HCT116 (cell line): ENCODE results near the gene CRYBG2. TPM values are rescaled to one million over a fixed set of nuclear protein-coding genes. Genes with fewer than 3 reads are reported as not detected.

Experiments
- ATAC-seq: fragments of 200-7000 bp; cut with Tn5 transposase; 2 replicates; pipeline ENCODE4 v1.9.1; 2020; ENCODE audit warnings: mild to moderate bottlenecking, moderate library complexity
- BruUV-seq: library from RNA; stranded (reverse); fragments of 400-500 nt; replicated peaks from 2 replicates; lab custom pipeline; 2021; lab: Mats Ljungman, UMichigan
- CTCF ChIA-PET: fragments of 300-600 bp; sonication (Branson Sonifier 250); formaldehyde crosslinking; loops from one replicate; lab custom pipeline; 2021; ENCODE audit warnings: antibody characterized with exemption; lab: Charles Lee
- POLR2A ChIA-PET: fragments of 300-600, 350-600 bp; sonication (Branson Sonifier 250); formaldehyde crosslinking; loops from one replicate; lab custom pipeline; 2021; ENCODE audit warnings: antibody characterized with exemption; lab: Charles Lee
- RAD21 ChIA-PET, 2 experiments: fragments of 300-600 bp; sonication (Branson Sonifier 250); formaldehyde crosslinking; loops; one replicate each; lab custom pipeline; 2023; ENCODE audit warnings: low total read pairs in 2 of 2; ENCODE audit not compliant: uncharacterized antibody in 2 of 2, unreplicated experiment in 2 of 2, low non-redundant PET in 1 of 2; lab: Charles Lee
- DNase-seq: peaks from one replicate; pipeline ENCODE4 v3.0.0-alpha.2; 2010; ENCODE audit warnings: low read depth, low spot score
- H2AFZ ChIP-seq: fragments of 200-600 bp; shearing (Covaris generic), sonication (generic); 2 replicates; pipeline ENCODE4 v1.6.1; 2017; ENCODE audit warnings: low read depth, mixed run types, mixed read lengths, antibody characterized with exemption, low read length; ENCODE audit not compliant: poor library complexity, severe bottlenecking
- H3K27ac ChIP-seq: 2 replicates; pipeline ENCODE4 v1.5.1; 2012; ENCODE audit warnings: low read depth, low read length
- H3K27me3 ChIP-seq: fragments of 200-600 bp; sonication (generic); 2 replicates; pipeline ENCODE4 v1.6.1; 2016; ENCODE audit warnings: mixed run types, low read length, mixed read lengths; ENCODE audit not compliant: insufficient read depth
- H3K36me3 ChIP-seq, 2 experiments: fragments of 200-500 bp in 1 of 2; fragments of 200-600 bp in 1 of 2; sonication (Bioruptor generic) in 1 of 2; sonication (generic) in 1 of 2; 2 replicates each; pipeline versions ENCODE4 v1.5.1 to v1.6.1; 2014 to 2016; ENCODE audit warnings: low read length in 2 of 2, inconsistent platforms in 1 of 2, mixed read lengths in 1 of 2, mixed run types in 1 of 2; ENCODE audit not compliant: insufficient read depth in 2 of 2, control insufficient read depth in 1 of 2
- H3K4me1 ChIP-seq, 2 experiments: fragments of 200-600 bp in 1 of 2; sonication (generic) in 1 of 2; 2 replicates each; pipeline versions ENCODE4 v1.5.1 to v1.6.1; 2012 to 2017; ENCODE audit warnings: low read length in 2 of 2, inconsistent platforms in 1 of 2, mild to moderate bottlenecking in 1 of 2, mixed read lengths in 1 of 2, mixed run types in 1 of 2, moderate library complexity in 1 of 2; ENCODE audit not compliant: insufficient read depth in 2 of 2, control insufficient read depth in 1 of 2
- H3K4me2 ChIP-seq: fragments of 200-600 bp; sonication (generic); 2 replicates; pipeline ENCODE4 v1.6.1; 2017; ENCODE audit warnings: mixed run types, low read length, mixed read lengths
- H3K4me3 ChIP-seq, 2 experiments: fragments of 200-600 bp in 1 of 2; sonication (generic) in 1 of 2; replicated peaks in 1 of 2; 2 replicates each; pipeline ENCODE4 v1.5.1; 2011 to 2016; ENCODE audit warnings: low read length in 2 of 2, control low read depth in 1 of 2, low read depth in 1 of 2, mild to moderate bottlenecking in 1 of 2, mixed read lengths in 1 of 2, mixed run types in 1 of 2
- H3K79me2 ChIP-seq: fragments of 200-600 bp; sonication (generic); 2 replicates; pipeline ENCODE4 v1.6.1; 2017; ENCODE audit warnings: mild to moderate bottlenecking, mixed run types, low read length, moderate library complexity, mixed read lengths; ENCODE audit not compliant: insufficient read depth
- H3K9ac ChIP-seq: fragments of 200-600 bp; sonication (generic); 2 replicates; pipeline ENCODE4 v1.6.1; 2016; ENCODE audit warnings: low read length, mixed read lengths
- H3K9me2 ChIP-seq: fragments of 200-600 bp; sonication (generic), shearing (Covaris generic); 2 replicates; pipeline ENCODE4 v1.6.1; 2017; ENCODE audit warnings: mixed run types, mild to moderate bottlenecking, moderate library complexity; ENCODE audit not compliant: insufficient read depth
- H3K9me3 ChIP-seq, 2 experiments: fragments of 200-500 bp in 1 of 2; fragments of 200-600 bp in 1 of 2; sonication (Bioruptor generic) in 1 of 2; sonication (generic) in 1 of 2; 2 replicates each; pipeline ENCODE4 v1.6.1; 2014 to 2017; ENCODE audit warnings: low read length in 2 of 2, mixed read lengths in 2 of 2, inconsistent platforms in 1 of 2, low read depth in 1 of 2, mild to moderate bottlenecking in 1 of 2, mixed run types in 1 of 2, moderate library complexity in 1 of 2; ENCODE audit not compliant: control insufficient read depth in 1 of 2, insufficient read depth in 1 of 2
- H4K20me1 ChIP-seq: fragments of 200-600 bp; sonication (generic), shearing (Covaris generic); 2 replicates; pipeline ENCODE4 v1.6.1; 2017; ENCODE audit warnings: mixed run types, mild to moderate bottlenecking, moderate library complexity; ENCODE audit not compliant: insufficient read depth
- CBX3 ChIP-seq: IDR thresholded peaks from 2 replicates; pipeline ENCODE4 v1.6.1; 2012; ENCODE audit warnings: low read depth
- CEBPB ChIP-seq: IDR thresholded peaks from 2 replicates; pipeline ENCODE4 v1.6.1; 2012; ENCODE audit warnings: low read depth
- FOSL1 ChIP-seq: IDR thresholded peaks from 2 replicates; pipeline ENCODE4 v1.6.1; 2012; ENCODE audit warnings: low read depth
- JUND ChIP-seq: IDR thresholded peaks from 2 replicates; pipeline ENCODE4 v1.6.1; 2012
- MAX ChIP-seq: IDR thresholded peaks from 2 replicates; pipeline ENCODE4 v1.6.1; 2012
- POLR2A ChIP-seq: IDR thresholded peaks from 2 replicates; pipeline ENCODE4 v1.7.0; 2011; ENCODE audit warnings: borderline replicate concordance; ENCODE audit not compliant: insufficient read depth, insufficient read length; ENCODE audit errors: extremely low read depth
- POLR2AphosphoS5 ChIP-seq: IDR thresholded peaks from 2 replicates; pipeline ENCODE4 v1.6.1; 2011; ENCODE audit warnings: mild to moderate bottlenecking, low read depth, low read length, moderate library complexity
- RAD21 ChIP-seq: IDR thresholded peaks from 2 replicates; pipeline ENCODE4 v1.6.1; 2012; ENCODE audit warnings: low read depth, mild to moderate bottlenecking
- REST ChIP-seq: IDR thresholded peaks from 2 replicates; pipeline ENCODE4 v1.6.1; 2012; ENCODE audit warnings: low read depth
- SIN3A ChIP-seq: IDR thresholded peaks from 2 replicates; pipeline ENCODE4 v1.6.1; 2012; ENCODE audit warnings: low read depth
- SP1 ChIP-seq: IDR thresholded peaks from 2 replicates; pipeline ENCODE4 v1.6.1; 2012; ENCODE audit warnings: low read depth
- SRF ChIP-seq: IDR thresholded peaks from 2 replicates; pipeline ENCODE4 v1.6.1; 2012; ENCODE audit warnings: low read depth
- TCF7L2 ChIP-seq: IDR thresholded peaks from 2 replicates; pipeline ENCODE4 v1.7.0; 2011; ENCODE audit warnings: borderline replicate concordance, inconsistent platforms; ENCODE audit not compliant: insufficient read depth, insufficient read length; ENCODE audit errors: extremely low read depth
- ZBTB33 ChIP-seq: IDR thresholded peaks from 2 replicates; pipeline ENCODE4 v1.6.1; 2011; ENCODE audit warnings: mild to moderate bottlenecking, low read length, moderate library complexity; ENCODE audit not compliant: insufficient replicate concordance; ENCODE audit errors: extremely low read depth
- ZFX ChIP-seq: fragments of 450-650 bp; IDR thresholded peaks from 2 replicates; pipeline ENCODE4 v1.6.1; 2017
- intact Hi-C: fragments of 100-400 bp; cut with micrococcal nuclease; formaldehyde crosslinking; loops from 2 replicates; pipeline ENCODE4 v1.10.0; 2022
- total RNA-seq: library from RNA; stranded (reverse); gene quantifications from one replicate; pipeline ENCODE4 v1.2.1, GENCODE V29; 2021; ENCODE audit not compliant: unreplicated experiment

The CRYBG2 gene
- total RNA-seq, 1 experiment from 2014 or later, result 10.5 TPM

GRCh38 chr1:26378088-26378878, 24.4 kb upstream of the CRYBG2 start:
- DNase-seq, result no peak

GRCh38 chr1:26376050-26376449, 22.1 kb upstream of the CRYBG2 start:
- no peaks in the 10 kb centered on the region for H3K27me3 ChIP-seq
- POLR2A ChIA-PET, result no interaction called here
- H3K9ac ChIP-seq, result no peak overlapping the region
- H3K4me2 ChIP-seq, result no peak overlapping the region
- RAD21 ChIA-PET, result no interaction called here
- no peak overlapping the region for H2AFZ ChIP-seq
- intact Hi-C loops, result no loop called here
- no peaks in the 10 kb centered on the region for H3K9me2 ChIP-seq
- H3K9me3 ChIP-seq, result peaks cover 0 to 2% of the 10 kb centered on the region in 2 experiments; a peak in 1 of 4 replicates
- no peaks in the 10 kb centered on the region for H3K79me2 ChIP-seq
- H4K20me1 ChIP-seq, result no peaks in the 10 kb centered on the region
- CTCF ChIA-PET, result interaction anchor here (3.3 kb wide), 1 partner anchor 12 kb away, joined by 18 read pairs; no protein-coding TSS in a partner anchor
- ATAC-seq (no peak), DNase-seq (no peak)
- BruUV-seq, result no TSS peak
- H3K36me3 ChIP-seq, result no peaks in the 10 kb centered on the region
- H3K27ac ChIP-seq, result no peak overlapping the region
- no peak overlapping the region for H3K4me3 ChIP-seq
- peaks cover 18 to 25% of the 10 kb centered on the region in 2 experiments for H3K4me1 ChIP-seq
- TF ChIP-seq TCF7L2 (no peak), RAD21 (no peak), POLR2AphosphoS5 (no peak), ZBTB33 (no peak), REST (no peak)

More at GRCh38 chr1:26378088-26378878, 24.4 kb upstream of the CRYBG2 start:
- CTCF ChIA-PET, result interaction anchor here (0.8 to 3.3 kb wide), 9 partner anchors 13 to 144 kb away, joined by 3 to 18 read pairs (median 3); partner anchors contain the start of genes CEP85 and SH3BGRL3
- H3K79me2 ChIP-seq, result no peaks in the 10 kb centered on the region
- ATAC-seq, result peak; percentile 88
- TF ChIP-seq JUND, result peak; percentile 70
- no peak for TF ChIP-seq ZFX
- TF ChIP-seq FOSL1, result peak; percentile 75; the same call in 1 of the 2 replicates
- TF ChIP-seq SRF, result no peak
- TF ChIP-seq CEBPB, result peak; percentile 92
- TF ChIP-seq SP1, result peak; percentile 21
- TF ChIP-seq POLR2A, result no peak
- TF ChIP-seq MAX, result peak; percentile 80
- TF ChIP-seq POLR2AphosphoS5, result no peak
- 0 out of 2 replicates have a peak, but pooled peaks have one; percentile 47 for TF ChIP-seq CBX3
- 0 out of 2 replicates have a peak, but pooled peaks have one; percentile 53 for TF ChIP-seq SIN3A
- TF ChIP-seq, all 23 proteins: peak for 7
- ChIA-PET POLR2A (interaction anchor here (0.8 to 2.2 kb wide), 7 partner anchors 9 to 99 kb away, joined by 3 to 6 read pairs (median 5); partner anchors contain the start of genes CRYBG2 and SH3BGRL3), RAD21 (interaction anchor here in 1 of 2 experiments (0.6 to 0.9 kb wide), 2 partner anchors 12 to 39 kb away, joined by 3 to 6 read pairs; no protein-coding TSS in a partner anchor)
- H3K27me3 ChIP-seq, result no peaks in the 10 kb centered on the region
- intact Hi-C loops, result no loop called here
- H3K27ac ChIP-seq, result peak overlapping the region; percentile 30; the same call in 1 of the 2 replicates
- H3K4me1 ChIP-seq, result peaks cover 18 to 25% of the 10 kb centered on the region in 2 experiments
- H3K36me3 ChIP-seq, result no peaks in the 10 kb centered on the region
- H3K9me3 ChIP-seq, result no peaks in the 10 kb centered on the region
- peak overlapping the region in 1 of 2 experiments; percentile 2; a peak in 1 of 4 replicates for H3K4me3 ChIP-seq
- H3K9me2 ChIP-seq, result no peaks in the 10 kb centered on the region
- H2AFZ ChIP-seq, result peak overlapping the region; percentile 55
- no TSS peak for BruUV-seq
- H3K4me2 ChIP-seq, result peak overlapping the region; percentile 57
- H3K9ac ChIP-seq, result no peak overlapping the region
- no peaks in the 10 kb centered on the region for H4K20me1 ChIP-seq
